ENCODE results near the gene PCDHGA6.
"Not testable (repeated sequence)": the region's sequence is repeated elsewhere in the genome, so short reads cannot be mapped to it uniquely, and the experiment has no call there.

The PCDHGA6 gene

DNA sequence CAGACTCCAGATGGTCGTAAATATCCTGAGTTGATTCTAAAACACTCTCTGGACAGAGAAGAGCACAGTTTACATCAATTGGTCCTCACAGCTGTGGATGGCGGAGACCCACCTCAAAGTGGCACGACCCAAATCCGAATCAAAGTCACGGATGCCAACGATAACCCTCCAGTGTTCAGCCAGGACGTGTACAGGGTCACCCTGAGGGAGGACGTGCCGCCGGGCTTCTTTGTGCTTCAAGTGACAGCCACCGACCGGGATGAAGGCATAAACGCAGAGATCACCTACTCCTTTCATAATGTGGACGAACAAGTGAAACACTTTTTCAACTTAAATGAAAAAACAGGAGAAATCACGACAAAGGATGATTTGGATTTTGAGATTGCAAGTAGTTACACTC, 13.0 kb upstream of the PCDHGA6 start:
- DNase-seq, result no peak

DNA sequence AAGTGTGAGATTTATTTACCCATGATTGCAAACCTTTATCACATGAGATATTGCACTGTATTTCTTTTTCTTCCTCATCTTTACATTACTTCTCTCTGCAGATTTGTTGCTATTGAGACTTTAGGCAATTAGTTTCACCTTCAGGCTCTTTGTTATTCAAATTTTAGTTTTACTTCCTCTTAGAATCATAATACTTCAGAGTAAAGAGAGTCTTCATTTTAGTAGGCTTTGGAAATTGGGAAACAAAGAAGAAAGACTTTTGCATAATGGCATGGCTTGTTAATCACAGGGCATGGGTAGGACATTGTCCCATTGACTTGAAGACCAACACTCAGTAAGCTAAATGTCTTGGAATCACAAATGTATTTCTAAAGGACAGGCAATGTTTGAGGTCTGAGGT, 11.0 kb upstream of the PCDHGA6 start:
- DNase-seq, result no peak

DNA sequence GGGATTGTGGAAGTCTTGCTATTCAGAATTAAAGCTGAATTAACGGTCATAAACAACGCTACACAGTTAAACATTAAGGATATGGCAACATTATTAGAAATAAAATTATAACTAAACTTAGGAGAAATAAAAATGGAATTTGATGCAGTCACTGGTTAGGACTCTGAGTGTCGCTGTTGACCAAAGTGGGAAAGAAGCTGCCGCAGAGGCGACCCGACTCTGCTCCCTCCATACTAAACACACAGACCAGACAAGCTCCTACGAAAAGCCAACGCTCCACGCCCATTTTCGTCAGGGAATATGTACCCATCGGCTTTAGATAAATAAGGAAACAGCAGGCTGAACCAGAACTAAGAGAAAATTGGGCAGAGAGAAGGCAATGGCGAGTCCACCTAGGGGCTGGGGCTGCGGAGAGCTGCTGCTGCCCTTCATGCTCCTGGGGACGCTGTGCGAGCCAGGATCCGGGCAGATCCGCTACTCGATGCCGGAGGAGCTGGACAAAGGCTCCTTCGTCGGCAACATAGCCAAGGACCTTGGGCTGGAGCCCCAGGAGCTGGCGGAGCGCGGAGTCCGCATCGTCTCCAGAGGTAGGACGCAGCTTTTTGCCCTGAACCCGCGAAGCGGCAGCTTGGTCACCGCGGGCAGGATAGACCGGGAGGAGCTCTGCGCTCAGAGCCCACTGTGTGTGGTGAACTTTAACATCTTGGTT, 9.6 kb upstream of the PCDHGA6 start, which contains the start of gene PCDHGA5:
PCDHGA5 (plus strand) TSS at position 211 of the 709 bp plus-strand sequence; CDS start at position 380, 169 bp downstream.
- no peak for DNase-seq

DNA sequence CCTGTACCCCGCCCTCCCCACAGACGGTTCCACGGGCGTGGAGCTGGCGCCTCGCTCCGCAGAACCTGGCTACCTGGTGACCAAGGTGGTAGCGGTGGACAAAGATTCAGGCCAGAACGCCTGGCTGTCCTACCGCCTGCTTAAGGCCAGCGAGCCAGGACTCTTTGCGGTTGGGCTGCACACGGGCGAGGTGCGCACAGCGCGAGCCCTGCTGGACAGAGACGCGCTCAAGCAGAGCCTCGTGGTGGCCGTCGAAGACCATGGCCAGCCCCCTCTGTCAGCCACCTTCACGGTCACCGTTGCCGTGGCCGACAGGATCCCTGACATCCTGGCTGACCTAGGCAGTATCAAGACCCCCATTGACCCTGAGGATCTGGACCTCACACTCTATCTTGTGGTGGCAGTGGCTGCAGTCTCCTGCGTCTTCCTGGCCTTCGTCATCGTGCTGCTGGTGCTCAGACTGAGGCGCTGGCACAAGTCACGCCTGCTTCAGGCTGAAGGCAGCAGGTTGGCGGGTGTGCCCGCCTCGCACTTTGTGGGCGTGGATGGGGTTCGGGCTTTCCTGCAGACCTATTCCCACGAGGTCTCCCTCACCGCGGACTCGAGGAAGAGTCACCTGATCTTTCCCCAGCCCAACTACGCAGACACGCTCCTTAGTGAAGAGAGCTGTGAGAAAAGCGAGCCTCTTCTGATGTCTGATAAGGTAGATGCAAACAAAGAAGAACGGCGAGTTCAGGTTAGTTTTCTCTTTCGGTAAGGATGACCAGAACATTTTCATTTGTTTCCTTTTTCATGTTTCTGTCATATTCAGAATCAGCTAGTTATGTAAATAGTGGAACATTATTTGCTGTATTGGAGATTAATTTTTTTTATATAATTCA, 7.4 kb upstream of the PCDHGA6 start:
- no peak for DNase-seq

DNA sequence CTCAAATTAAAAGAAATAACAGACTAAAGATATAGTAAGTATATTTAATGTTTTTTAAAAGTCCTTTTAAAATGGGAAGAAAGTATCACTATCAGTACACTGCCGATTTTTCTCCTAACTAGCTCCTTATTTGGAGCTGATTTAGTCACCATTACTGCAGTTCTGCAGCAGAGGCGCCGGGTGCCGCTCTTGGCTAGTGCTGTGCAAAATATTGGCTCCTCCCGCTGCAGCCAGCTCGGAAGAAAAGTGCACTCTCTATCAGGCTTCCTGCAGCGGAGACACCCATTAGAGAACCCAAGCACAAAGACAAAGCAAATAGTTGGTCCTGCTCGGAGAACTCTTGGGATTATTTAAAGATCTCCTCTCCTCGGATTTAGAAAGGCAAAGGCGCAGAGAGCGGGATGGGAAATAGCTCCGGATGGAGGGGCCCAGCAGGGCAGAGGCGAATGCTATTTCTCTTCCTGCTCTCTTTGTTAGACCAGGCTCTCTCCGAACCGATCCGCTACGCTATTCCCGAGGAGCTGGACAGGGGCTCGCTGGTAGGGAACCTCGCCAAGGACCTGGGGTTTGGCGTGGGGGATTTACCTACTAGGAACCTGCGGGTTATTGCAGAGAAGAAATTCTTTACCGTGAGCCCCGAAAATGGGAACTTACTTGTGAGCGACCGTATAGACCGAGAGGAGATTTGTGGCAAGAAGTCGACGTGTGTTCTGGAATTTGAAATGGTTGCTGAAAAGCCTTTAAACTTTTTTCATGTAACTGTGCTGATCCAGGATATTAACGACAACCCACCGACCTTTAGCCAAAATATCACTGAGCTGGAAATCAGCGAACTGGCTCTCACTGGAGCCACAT, 3.5 kb upstream of the PCDHGA6 start, which contains the start of gene PCDHGB3:
PCDHGB3 (plus strand) TSS at position 249 of the 855 bp plus-strand sequence; CDS start at position 402, 153 bp downstream.
- peak in 2 of 5 experiments; percentile 30 to 52 for DNase-seq

DNA sequence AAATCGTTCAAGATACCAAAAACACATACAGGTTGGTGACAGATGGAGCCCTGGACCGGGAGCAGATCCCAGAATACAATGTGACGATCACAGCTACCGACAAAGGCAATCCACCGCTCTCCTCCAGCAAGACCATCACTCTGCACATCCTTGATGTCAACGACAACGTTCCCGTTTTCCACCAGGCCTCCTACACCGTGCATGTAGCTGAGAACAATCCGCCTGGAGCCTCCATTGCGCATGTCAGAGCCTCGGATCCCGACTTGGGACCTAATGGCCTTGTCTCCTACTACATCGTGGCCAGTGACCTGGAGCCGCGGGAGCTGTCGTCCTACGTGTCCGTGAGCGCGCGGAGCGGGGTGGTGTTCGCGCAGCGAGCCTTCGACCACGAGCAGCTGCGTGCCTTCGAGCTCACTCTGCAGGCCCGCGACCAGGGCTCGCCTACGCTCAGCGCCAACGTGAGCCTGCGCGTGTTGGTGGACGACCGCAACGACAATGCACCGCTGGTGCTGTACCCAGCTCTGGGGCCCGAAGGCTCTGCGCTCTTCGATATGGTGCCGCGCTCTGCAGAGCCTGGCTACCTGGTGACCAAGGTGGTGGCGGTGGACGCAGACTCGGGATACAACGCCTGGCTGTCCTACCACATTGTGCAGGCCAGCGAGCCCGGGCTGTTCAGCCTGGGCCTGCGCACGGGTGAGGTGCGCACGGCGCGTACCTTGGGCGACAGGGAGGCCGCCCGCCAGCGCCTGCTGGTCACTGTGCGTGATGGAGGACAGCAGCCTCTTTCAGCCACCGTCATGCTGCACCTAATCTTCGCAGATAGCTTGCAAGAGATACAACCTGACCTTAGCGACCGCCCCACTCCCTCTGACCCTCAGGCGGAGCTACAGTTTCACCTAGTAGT, 1.9 kb upstream of the PCDHGA6 start:
- no peak for DNase-seq

DNA sequence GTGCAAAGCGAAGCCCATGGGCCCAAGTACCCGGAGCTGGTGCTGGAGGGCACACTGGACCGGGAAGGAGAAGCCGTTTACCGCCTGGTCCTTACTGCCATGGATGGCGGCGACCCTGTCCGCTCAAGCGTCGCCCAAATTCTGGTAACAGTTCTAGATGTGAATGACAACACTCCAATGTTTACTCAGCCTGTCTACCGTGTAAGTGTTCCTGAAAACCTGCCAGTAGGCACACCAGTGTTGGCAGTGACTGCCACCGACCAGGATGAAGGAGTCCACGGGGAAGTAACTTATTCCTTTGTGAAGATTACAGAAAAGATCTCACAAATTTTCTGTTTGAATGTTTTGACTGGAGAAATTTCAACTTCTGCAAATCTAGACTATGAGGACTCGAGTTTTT, 936 bp downstream of the PCDHGA6 start:
- DNase-seq, result no peak

DNA sequence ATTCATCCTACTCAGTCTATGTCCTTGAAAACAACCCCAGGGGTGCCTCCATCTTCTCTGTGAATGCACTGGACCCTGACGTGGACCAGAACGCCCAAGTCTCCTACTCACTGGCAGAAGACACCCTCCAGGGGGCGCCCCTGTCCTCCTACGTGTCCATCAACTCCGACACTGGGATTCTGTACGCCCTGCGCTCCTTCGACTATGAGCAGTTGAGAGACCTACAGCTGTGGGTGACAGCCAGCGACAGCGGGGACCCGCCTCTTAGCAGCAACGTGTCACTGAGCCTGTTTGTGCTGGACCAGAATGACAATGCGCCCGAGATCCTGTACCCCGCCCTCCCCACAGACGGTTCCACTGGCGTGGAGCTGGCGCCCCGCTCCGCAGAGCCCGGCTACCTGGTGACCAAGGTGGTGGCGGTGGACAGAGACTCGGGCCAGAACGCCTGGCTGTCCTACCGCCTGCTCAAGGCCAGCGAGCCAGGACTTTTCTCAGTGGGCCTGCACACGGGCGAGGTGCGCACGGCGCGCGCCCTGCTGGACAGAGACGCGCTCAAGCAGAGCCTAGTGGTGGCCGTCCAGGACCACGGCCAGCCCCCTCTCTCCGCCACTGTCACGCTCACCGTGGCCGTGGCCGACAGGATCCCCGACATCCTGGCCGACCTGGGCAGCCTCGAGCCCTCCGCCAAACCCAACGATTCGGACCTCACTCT, 1.9 kb downstream of the PCDHGA6 start:
- DNase-seq, result not testable (repeated sequence)

DNA sequence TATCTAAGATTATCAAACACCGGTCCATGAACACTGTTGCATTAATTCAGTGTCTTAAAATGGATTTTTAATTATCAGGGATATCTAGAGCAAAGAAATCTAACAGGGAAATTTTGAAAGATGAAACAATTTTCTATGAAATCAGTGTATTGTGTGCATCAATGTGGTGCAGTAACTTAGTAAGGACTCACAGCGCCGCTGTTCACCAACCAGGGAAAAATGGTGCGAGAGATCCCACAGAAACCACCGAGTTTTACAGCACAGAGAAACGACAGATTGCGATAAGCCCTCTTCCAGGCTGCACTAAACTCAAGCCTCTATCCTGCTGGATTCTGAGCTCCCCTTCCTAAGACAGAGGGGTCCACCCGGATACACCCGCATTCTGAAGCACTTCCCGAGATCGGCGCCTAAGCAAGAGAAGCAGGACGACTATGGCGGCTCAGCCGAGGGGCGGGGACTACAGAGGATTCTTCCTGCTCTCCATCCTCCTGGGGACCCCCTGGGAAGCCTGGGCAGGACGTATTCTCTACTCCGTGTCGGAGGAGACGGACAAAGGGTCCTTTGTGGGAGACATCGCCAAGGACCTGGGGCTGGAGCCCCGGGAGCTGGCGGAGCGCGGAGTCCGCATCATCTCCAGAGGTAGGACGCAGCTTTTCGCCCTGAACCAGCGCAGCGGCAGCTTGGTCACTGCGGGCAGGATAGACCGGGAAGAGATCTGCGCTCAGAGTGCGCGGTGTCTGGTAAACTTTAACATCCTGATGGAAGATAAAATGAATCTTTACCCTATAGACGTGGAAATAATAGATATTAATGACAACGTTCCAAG, 9.0 kb downstream of the PCDHGA6 start, which contains the start of gene PCDHGA7:
PCDHGA7 (plus strand) TSS at position 274 of the 826 bp plus-strand sequence; CDS start at position 432, 158 bp downstream.
- DNase-seq, result peak in 1 of 5 experiments; percentile 11

DNA sequence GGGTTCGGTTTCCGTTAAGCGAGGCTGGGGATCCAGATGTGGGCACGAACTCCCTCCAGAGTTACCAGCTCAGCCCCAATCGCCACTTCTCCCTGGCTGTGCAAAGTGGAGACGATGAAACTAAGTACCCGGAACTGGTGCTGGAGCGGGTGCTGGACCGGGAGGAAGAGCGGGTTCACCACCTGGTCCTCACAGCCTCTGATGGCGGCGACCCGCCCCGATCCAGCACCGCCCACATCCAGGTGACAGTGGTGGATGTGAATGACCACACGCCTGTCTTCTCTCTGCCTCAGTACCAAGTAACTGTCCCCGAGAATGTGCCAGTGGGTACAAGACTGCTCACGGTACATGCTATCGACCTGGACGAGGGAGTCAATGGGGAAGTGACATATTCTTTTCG, 9.7 kb downstream of the PCDHGA6 start:
- no peak for DNase-seq

DNA sequence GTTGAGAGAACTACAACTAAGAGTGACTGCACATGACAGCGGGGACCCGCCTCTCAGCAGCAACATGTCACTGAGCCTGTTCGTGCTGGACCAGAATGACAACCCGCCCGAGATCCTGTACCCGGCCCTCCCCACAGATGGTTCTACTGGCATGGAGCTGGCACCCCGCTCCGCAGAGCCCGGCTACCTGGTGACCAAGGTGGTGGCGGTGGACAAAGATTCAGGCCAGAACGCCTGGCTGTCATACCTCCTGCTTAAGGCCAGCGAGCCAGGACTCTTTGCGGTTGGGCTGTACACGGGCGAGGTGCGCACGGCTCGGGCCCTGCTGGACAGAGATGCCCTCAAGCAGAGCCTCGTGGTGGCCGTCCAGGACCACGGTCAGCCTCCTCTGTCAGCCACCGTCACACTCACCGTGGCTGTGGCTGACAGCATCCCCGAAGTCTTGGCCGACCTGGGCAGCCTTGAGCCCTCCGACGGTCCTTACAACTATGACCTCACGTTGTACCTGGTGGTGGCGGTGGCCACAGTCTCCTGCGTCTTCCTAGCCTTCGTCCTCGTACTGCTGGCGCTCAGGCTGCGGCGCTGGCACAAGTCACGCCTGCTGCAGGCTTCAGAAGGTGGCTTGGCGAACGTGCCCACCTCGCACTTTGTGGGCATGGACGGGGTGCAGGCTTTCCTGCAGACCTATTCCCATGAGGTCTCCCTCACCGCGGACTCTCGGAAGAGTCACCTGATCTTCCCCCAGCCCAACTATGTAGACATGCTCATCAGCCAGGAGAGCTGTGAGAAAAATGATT, 11.0 kb downstream of the PCDHGA6 start:
- no peak for DNase-seq

DNA sequence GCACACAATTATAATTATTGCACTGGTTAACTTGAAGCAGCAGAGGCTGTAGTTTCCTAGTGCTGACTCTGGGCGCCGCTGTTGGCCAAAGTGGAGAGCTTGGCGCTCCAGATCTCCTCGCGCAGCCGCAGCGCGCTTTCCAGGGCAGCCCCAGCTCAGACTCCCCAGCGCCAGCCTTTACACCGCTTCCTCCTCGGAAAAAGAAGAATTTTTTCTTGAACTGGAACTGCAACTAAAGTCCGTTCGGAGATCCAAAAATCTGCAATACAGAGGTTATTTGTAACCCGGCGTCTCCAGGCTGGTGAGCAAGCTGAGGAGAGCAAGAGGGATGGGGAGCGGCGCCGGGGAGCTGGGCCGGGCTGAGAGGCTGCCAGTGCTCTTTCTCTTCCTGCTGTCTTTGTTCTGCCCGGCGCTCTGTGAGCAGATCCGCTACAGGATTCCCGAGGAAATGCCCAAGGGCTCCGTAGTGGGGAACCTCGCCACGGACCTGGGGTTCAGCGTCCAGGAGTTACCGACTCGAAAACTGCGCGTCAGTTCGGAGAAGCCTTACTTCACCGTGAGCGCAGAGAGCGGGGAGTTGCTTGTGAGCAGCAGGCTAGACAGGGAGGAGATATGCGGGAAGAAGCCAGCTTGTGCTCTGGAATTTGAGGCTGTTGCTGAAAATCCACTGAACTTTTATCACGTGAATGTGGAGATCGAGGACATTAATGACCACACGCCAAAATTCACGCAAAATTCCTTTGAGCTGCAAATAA, 14.0 kb downstream of the PCDHGA6 start, which contains the start of gene PCDHGB4:
PCDHGB4 (plus strand) TSS at position 142 of the 755 bp plus-strand sequence; CDS start at position 329, 187 bp downstream.
- peak in 1 of 5 experiments; percentile 30 for DNase-seq

DNA sequence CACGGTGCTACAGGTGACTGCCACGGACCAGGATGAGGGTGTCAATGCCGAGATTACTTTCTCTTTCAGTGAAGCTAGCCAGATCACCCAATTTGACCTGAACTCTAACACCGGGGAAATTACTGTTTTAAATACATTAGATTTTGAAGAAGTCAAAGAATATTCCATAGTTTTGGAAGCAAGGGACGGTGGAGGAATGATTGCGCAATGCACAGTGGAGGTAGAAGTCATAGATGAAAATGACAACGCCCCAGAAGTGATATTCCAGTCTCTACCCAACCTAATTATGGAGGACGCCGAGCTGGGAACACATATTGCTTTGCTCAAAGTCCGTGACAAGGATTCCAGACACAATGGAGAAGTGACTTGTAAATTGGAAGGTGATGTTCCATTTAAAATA, 15.0 kb downstream of the PCDHGA6 start:
- DNase-seq, result no peak

DNA sequence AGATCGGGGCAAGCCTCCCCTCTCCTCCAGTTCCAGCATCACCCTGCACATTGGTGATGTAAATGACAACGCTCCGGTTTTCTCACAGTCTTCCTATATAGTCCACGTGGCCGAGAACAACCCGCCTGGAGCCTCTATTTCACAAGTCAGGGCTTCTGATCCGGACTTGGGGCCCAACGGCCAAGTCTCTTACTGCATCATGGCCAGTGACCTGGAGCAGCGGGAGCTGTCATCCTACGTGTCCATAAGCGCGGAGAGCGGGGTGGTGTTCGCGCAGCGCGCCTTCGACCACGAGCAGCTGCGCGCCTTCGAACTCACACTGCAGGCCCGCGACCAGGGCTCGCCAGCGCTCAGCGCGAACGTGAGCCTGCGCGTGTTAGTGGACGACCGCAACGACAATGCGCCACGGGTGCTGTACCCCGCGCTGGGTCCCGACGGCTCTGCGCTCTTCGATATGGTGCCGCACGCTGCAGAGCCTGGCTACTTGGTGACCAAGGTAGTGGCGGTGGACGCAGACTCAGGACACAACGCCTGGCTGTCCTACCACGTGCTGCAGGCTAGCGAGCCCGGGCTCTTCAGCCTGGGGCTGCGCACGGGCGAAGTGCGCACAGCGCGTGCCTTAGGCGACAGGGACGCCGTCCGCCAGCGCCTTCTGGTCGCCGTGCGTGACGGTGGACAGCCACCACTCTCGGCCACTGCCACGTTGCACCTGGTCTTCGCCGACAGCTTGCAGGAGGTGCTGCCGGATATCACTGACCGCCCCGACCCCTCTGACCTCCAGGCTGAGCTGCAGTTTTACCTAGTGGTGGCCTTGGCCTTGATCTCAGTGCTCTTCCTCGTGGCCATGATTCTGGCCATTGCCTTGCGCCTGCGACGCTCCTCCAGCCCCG, 15.7 kb downstream of the PCDHGA6 start:
- no peak for DNase-seq

DNA sequence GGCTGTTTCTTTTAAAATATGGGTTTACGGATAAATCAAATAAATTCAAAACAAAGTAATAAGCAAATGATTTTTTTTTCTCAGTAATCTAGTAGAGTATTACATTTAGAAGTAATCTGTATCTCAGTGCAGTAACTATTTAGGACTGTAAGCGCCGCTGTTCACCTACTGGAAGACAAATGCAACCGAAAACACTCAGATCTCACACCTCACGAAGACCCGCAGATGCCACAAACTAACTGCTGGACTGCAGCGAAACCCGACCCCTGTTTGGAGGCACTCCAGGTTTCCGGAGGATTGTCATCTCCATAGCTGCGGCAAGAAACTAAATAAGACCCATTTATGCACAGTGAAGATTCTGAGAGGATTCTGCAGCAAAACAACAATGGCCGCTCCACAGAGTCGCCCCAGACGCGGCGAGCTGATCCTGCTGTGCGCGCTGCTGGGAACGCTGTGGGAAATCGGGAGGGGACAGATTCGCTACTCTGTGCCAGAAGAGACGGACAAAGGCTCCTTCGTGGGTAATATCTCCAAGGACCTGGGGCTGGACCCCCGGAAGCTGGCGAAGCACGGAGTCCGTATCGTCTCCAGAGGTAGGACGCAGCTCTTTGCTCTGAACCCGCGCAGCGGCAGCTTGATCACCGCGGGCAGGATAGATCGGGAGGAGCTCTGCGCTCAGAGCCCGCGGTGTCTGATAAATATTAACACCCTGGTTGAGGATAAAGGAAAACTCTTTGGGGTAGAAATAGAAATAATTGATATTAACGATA, 18.9 kb downstream of the PCDHGA6 start, which contains the start of gene PCDHGA8:
PCDHGA8 (plus strand) TSS at position 205 of the 770 bp plus-strand sequence; CDS start at position 386, 181 bp downstream.
- peak in 1 of 5 experiments; percentile 14 for DNase-seq

DNA sequence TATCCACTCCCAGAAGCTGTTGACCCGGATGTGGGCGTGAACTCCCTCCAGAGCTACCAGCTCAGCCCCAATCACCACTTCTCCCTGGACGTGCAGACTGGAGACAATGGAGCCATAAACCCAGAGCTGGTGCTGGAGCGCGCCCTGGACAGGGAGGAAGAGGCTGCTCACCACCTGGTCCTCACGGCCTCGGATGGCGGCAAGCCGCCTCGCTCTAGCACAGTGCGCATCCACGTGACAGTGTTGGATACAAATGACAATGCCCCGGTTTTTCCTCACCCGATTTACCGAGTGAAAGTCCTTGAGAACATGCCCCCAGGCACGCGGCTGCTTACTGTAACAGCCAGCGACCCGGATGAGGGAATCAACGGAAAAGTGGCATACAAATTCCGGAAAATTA, 19.6 kb downstream of the PCDHGA6 start:
- no peak for DNase-seq

All from T-helper 2 cell (primary cell).